ENCODE results near the gene AMN1. TPM values are rescaled to one million over a fixed set of nuclear protein-coding genes. Genes with fewer than 3 reads are reported as not detected.
"Not testable (repeated sequence)": the region's sequence is repeated elsewhere in the genome, so short reads cannot be mapped to it uniquely, and the experiment has no call there.

AMN1 gene
- total and polyA plus RNA-seq, 3 donors from 2014 or later: 44.9 to 127 (median 51.1) TPM

- Histone ChIP-seq H3K27ac (no peak overlapping the region), H3K4me1 (no peaks in the 10 kb centered on the region), H3K36me3 (ENCODE audit: low read depth, missing control alignments) (no peaks in the 10 kb centered on the region), H3K4me3 (no peak overlapping the region), H3K27me3 (no peaks in the 10 kb centered on the region), H3K9me3 (no peaks in the 10 kb centered on the region)
- TF ChIP-seq POLR2A (IDR thresholded peaks at IDR 0.05) (no peak), CTCF (IDR thresholded peaks at IDR 0.05) (no peak)
- WGBS, 2 donors: 82 to 89% methylated on average over 3 of the region's 3 CpGs
- intact Hi-C loops (cut with DNase I; ENCODE audit: low total_unique reads): no loop called here
- DNase-seq: no peak
Measured at GRCh38 chr12:31687101-31687527, 41.7 kb downstream of the AMN1 start.

GRCh38 chr12:31685801-31686200, 43.0 kb downstream of the AMN1 start:
- TF ChIP-seq CTCF (IDR thresholded peaks at IDR 0.05) (no peak), POLR2A (IDR thresholded peaks at IDR 0.05) (no peak)
- intact Hi-C loops (cut with DNase I; ENCODE audit: low total_unique reads): no loop called here

GRCh38 chr12:31682136-31682962, 46.5 kb downstream of the AMN1 start:
- peak; percentile 37 to 58 (median 54) for TF ChIP-seq CTCF (IDR thresholded peaks at IDR 0.05)
- TF ChIP-seq POLR2A (IDR thresholded peaks at IDR 0.05): no peak
- no peaks in the 10 kb centered on the region for H3K9me3 ChIP-seq
- no peaks in the 10 kb centered on the region for H3K36me3 ChIP-seq (ENCODE audit: low read depth, missing control alignments)
- peak; percentile 78 for DNase-seq
- no peak overlapping the region for H3K27ac ChIP-seq
- intact Hi-C loops (cut with DNase I; ENCODE audit: low total_unique reads): no loop called here
- no peaks in the 10 kb centered on the region for H3K4me1 ChIP-seq
- 71 to 78% methylated on average over 10 of the region's 10 CpGs for WGBS, 2 donors
- H3K4me3 ChIP-seq: no peak overlapping the region
- no peaks in the 10 kb centered on the region for H3K27me3 ChIP-seq

More at GRCh38 chr12:31685801-31686200, 43.0 kb downstream of the AMN1 start:
- Histone ChIP-seq H3K4me3 (no peak overlapping the region), H3K27me3 (no peaks in the 10 kb centered on the region), H3K9me3 (no peaks in the 10 kb centered on the region), H3K36me3 (ENCODE audit: low read depth, missing control alignments) (no peaks in the 10 kb centered on the region), H3K27ac (no peak overlapping the region), H3K4me1 (no peaks in the 10 kb centered on the region)
- WGBS, 2 donors: 79 to 86% methylated on average over 3 of the region's 3 CpGs
- DNase-seq: no peak

GRCh38 chr12:31672521-31672920, 56.3 kb downstream of the AMN1 start:
- WGBS, 2 donors: 79 to 93% methylated on average over 4 of the region's 4 CpGs

GRCh38 chr12:31669582-31669981, 59.2 kb downstream of the AMN1 start:
- H3K4me1 ChIP-seq; intact Hi-C loops (cut with DNase I; ENCODE audit: low total_unique reads); H3K27ac ChIP-seq; DNase-seq; H3K36me3 ChIP-seq (ENCODE audit: low read depth, missing control alignments); H3K27me3 ChIP-seq; H3K9me3 ChIP-seq; H3K4me3 ChIP-seq: not testable (repeated sequence)
- WGBS, 2 donors: 79 to 95% methylated on average over 2 of the region's 2 CpGs

More at GRCh38 chr12:31672521-31672920, 56.3 kb downstream of the AMN1 start:
- Histone ChIP-seq H3K4me1 (no peaks in the 10 kb centered on the region), H3K27ac (no peak overlapping the region), H3K9me3 (no peaks in the 10 kb centered on the region), H3K27me3 (no peaks in the 10 kb centered on the region), H3K4me3 (no peak overlapping the region), H3K36me3 (ENCODE audit: low read depth, missing control alignments) (no peaks in the 10 kb centered on the region)
- TF ChIP-seq POLR2A (IDR thresholded peaks at IDR 0.05) (no peak), CTCF (IDR thresholded peaks at IDR 0.05) (no peak)
- DNase-seq: no peak
- intact Hi-C loops (cut with DNase I; ENCODE audit: low total_unique reads): no loop called here

Measured in testis (tissue), 3 donors.